HEK293 (cell line): Measurements from ENCODE around the gene MX1.
A peak's percentile ranks its signal among the peaks of the same experiment; 100 is the strongest.

Experiments
- CTCF ChIA-PET: fragments of 350-600 bp; formaldehyde crosslinking; extraction: SDS; loops from one replicate; lab custom pipeline; 2021; ENCODE audit warnings: antibody characterized with exemption; lab: Yijun Ruan, JAX
- POLR2A ChIA-PET: fragments of 300-600 bp; formaldehyde crosslinking; extraction: SDS; loops from one replicate; lab custom pipeline; 2020; ENCODE audit warnings: antibody characterized with exemption, inconsistent platforms; lab: Yijun Ruan, JAX
- H3K27ac ChIP-seq: fragments of 200-500 bp; sonication (Bioruptor generic); 2 replicates; pipeline ENCODE4 v1.5.1; 2014; ENCODE audit warnings: low read depth, low read length, control low read depth, inconsistent platforms; ENCODE audit errors: extremely low read depth
- H3K36me3 ChIP-seq, 2 experiments: fragments of 200-500 bp in 1 of 2; sonication (Bioruptor generic) in 1 of 2; 1 replicate in 1 of 2; 2 replicates in 1 of 2; pipeline ENCODE4 v1.5.1; 2014 to 2017; ENCODE audit warnings: inconsistent platforms in 2 of 2, low read length in 2 of 2; ENCODE audit not compliant: control insufficient read depth in 2 of 2, insufficient read depth in 1 of 2
- H3K4me1 ChIP-seq: fragments of 200-500 bp; sonication (Bioruptor generic); 2 replicates; pipeline ENCODE4 v1.5.1; 2014; ENCODE audit warnings: mild to moderate bottlenecking, low read length, inconsistent platforms; ENCODE audit not compliant: control insufficient read depth, insufficient read depth
- H3K4me3 ChIP-seq: 2 replicates; pipeline ENCODE4 v1.5.1; 2011; ENCODE audit warnings: low read depth, mild to moderate bottlenecking, control low read depth, low read length, moderate library complexity
- H3K9me3 ChIP-seq: fragments of 200-500 bp; sonication (Bioruptor generic); 2 replicates; pipeline ENCODE4 v1.5.1; 2014; ENCODE audit warnings: low read depth, low read length, inconsistent platforms; ENCODE audit not compliant: control insufficient read depth, insufficient read depth
- BCL11A ChIP-seq: fragments of 450-650 bp; formaldehyde crosslinking; IDR thresholded peaks from 2 replicates; pipeline ENCODE4 v1.5.1; 2016; ENCODE audit warnings: low read depth, missing biosample characterization, missing genetic modification characterization
- GFI1B ChIP-seq: fragments of 450-650 bp; formaldehyde crosslinking; IDR thresholded peaks from 2 replicates; pipeline ENCODE4 v1.5.1; 2016; ENCODE audit warnings: missing biosample characterization, missing genetic modification characterization
- HOXA7 ChIP-seq: sonication (generic); formaldehyde crosslinking; IDR thresholded peaks from 2 replicates; pipeline ENCODE4 v1.8.1; 2022; ENCODE audit warnings: missing genetic modification reagents, borderline replicate concordance
- SP2 ChIP-seq: fragments of 450-650 bp; formaldehyde crosslinking; IDR thresholded peaks from 2 replicates; pipeline ENCODE4 v1.5.1; 2016; ENCODE audit warnings: missing biosample characterization, missing genetic modification characterization
- SP7 ChIP-seq: fragments of 450-650 bp; formaldehyde crosslinking; IDR thresholded peaks from 2 replicates; pipeline ENCODE4 v1.5.1; 2016; ENCODE audit warnings: missing biosample characterization, missing genetic modification characterization
- ZBTB7A ChIP-seq: fragments of 450-650 bp; formaldehyde crosslinking; IDR thresholded peaks from 2 replicates; pipeline ENCODE4 v1.5.1; 2016; ENCODE audit warnings: low read depth, missing biosample characterization, missing genetic modification characterization
- ZEB2 ChIP-seq: fragments of 450-650 bp; formaldehyde crosslinking; IDR thresholded peaks from 2 replicates; pipeline ENCODE4 v1.5.1; 2016; ENCODE audit warnings: missing biosample characterization, missing genetic modification characterization
- ZFP41 ChIP-seq: fragments of 450-650 bp; formaldehyde crosslinking; IDR thresholded peaks from 2 replicates; pipeline ENCODE4 v1.5.1; 2016; ENCODE audit warnings: missing biosample characterization, missing genetic modification characterization, borderline replicate concordance
- ZNF202 ChIP-seq: fragments of 450-650 bp; formaldehyde crosslinking; IDR thresholded peaks from 2 replicates; pipeline ENCODE4 v1.5.1; 2016; ENCODE audit warnings: missing biosample characterization, missing genetic modification characterization, borderline replicate concordance
- ZNF404 ChIP-seq: fragments of 450-650 bp; formaldehyde crosslinking; IDR thresholded peaks from 2 replicates; pipeline ENCODE4 v1.5.1; 2017; ENCODE audit warnings: missing biosample characterization, missing genetic modification characterization
- ZNF530 ChIP-seq: fragments of 450-650 bp; formaldehyde crosslinking; IDR thresholded peaks from 2 replicates; pipeline ENCODE4 v1.5.1; 2016; ENCODE audit warnings: low read depth, missing biosample characterization, missing genetic modification characterization
- ZNF654 ChIP-seq: fragments of 450-650 bp; formaldehyde crosslinking; IDR thresholded peaks from 2 replicates; pipeline ENCODE4 v1.5.1; 2016; ENCODE audit warnings: low read depth, missing biosample characterization, missing genetic modification characterization
- ZNF768 ChIP-seq: fragments of 450-650 bp; formaldehyde crosslinking; IDR thresholded peaks from 2 replicates; pipeline ENCODE4 v1.5.1; 2018; ENCODE audit warnings: missing biosample characterization, mild to moderate bottlenecking, missing genetic modification characterization
- ZNF785 ChIP-seq: fragments of 450-650 bp; formaldehyde crosslinking; IDR thresholded peaks from 2 replicates; pipeline ENCODE4 v1.5.1; 2016; ENCODE audit warnings: missing biosample characterization, missing genetic modification characterization
- ZNF843 ChIP-seq: fragments of 450-650 bp; formaldehyde crosslinking; IDR thresholded peaks from 2 replicates; pipeline ENCODE4 v1.5.1; 2016; ENCODE audit warnings: missing biosample characterization, missing genetic modification characterization
- ZSCAN16 ChIP-seq: fragments of 450-650 bp; formaldehyde crosslinking; IDR thresholded peaks from 2 replicates; pipeline ENCODE4 v1.5.1; 2016; ENCODE audit warnings: missing biosample characterization, missing genetic modification characterization
- TF ChIP-seq, protein P1 (sequence below): fragments of 450-650 bp; formaldehyde crosslinking; IDR thresholded peaks from 2 replicates; pipeline ENCODE4 v1.5.1; 2016; ENCODE audit warnings: missing biosample characterization, missing genetic modification characterization
- TF ChIP-seq, protein P2 (sequence below): fragments of 450-650 bp; formaldehyde crosslinking; IDR thresholded peaks from 2 replicates; pipeline ENCODE4 v1.5.1; 2016; ENCODE audit warnings: missing biosample characterization, missing genetic modification characterization
- TF ChIP-seq, protein P3 (sequence below): fragments of 450-650 bp; IDR thresholded peaks from 2 replicates; pipeline ENCODE4 v1.5.1; 2018; ENCODE audit warnings: missing biosample characterization, missing genetic modification characterization
- TF ChIP-seq, protein P4 (sequence below): fragments of 450-650 bp; formaldehyde crosslinking; IDR thresholded peaks from 2 replicates; pipeline ENCODE4 v1.5.1; 2016; ENCODE audit warnings: missing biosample characterization, missing genetic modification characterization
- TF ChIP-seq, protein P5 (sequence below): fragments of 450-650 bp; formaldehyde crosslinking; IDR thresholded peaks from 2 replicates; pipeline ENCODE4 v1.5.1; 2016; ENCODE audit warnings: missing biosample characterization, missing genetic modification characterization

The MX1 gene

DNA sequence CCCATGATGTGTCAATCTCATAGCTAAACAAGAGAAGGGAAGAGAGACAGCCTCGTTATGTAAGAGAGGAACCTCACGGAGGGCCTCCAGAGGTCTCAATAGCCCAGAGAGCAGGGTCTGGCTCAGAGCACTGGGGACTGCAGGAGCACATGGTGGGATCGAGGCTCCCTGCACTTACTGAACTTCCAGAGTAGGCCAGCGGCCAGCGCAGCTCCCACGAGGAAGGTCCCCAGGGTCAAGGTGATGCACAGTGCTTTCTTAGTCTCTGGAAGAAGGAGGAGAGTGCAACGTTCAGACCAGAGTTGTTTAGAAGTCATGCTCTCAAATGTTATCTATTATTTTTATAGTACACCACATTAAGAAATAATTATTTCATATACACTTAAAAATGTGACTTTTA is 63.3 kb downstream of the MX1 start:
- Histone ChIP-seq H3K4me3 (no peak overlapping the region), H3K4me1 (no peaks in the 10 kb centered on the region), H3K36me3 (no peaks in the 10 kb centered on the region), H3K9me3 (no peaks in the 10 kb centered on the region), H3K27ac (no peak overlapping the region)
- TF ChIP-seq, protein P1, sequence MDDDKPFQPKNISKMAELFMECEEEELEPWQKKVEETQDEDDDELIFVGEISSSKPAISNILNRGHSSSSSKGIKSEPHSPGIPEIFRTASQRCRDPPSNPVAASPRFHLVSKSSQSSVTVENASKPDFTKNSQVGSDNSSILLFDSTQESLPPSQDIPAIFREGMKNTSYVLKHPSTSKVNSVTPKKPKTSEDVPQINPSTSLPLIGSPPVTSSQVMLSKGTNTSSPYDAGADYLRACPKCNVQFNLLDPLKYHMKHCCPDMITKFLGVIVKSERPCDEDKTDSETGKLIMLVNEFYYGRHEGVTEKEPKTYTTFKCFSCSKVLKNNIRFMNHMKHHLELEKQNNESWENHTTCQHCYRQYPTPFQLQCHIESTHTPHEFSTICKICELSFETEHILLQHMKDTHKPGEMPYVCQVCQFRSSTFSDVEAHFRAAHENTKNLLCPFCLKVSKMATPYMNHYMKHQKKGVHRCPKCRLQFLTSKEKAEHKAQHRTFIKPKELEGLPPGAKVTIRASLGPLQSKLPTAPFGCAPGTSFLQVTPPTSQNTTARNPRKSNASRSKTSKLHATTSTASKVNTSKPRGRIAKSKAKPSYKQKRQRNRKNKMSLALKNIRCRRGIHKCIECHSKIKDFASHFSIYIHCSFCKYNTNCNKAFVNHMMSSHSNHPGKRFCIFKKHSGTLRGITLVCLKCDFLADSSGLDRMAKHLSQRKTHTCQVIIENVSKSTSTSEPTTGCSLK (tag by site-specific recombination), result no peak
- TF ChIP-seq SP2 (tag by site-specific recombination) (no peak), HOXA7 (no peak), ZNF768 (tag by site-specific recombination) (no peak), ZSCAN16 (tag by site-specific recombination) (no peak)
- TF ChIP-seq, protein P2, sequence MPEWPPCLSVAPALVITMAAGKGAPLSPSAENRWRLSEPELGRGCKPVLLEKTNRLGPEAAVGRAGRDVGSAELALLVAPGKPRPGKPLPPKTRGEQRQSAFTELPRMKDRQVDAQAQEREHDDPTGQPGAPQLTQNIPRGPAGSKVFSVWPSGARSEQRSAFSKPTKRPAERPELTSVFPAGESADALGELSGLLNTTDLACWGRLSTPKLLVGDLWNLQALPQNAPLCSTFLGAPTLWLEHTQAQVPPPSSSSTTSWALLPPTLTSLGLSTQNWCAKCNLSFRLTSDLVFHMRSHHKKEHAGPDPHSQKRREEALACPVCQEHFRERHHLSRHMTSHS (tag by site-specific recombination), result no peak
- TF ChIP-seq, protein P3, sequence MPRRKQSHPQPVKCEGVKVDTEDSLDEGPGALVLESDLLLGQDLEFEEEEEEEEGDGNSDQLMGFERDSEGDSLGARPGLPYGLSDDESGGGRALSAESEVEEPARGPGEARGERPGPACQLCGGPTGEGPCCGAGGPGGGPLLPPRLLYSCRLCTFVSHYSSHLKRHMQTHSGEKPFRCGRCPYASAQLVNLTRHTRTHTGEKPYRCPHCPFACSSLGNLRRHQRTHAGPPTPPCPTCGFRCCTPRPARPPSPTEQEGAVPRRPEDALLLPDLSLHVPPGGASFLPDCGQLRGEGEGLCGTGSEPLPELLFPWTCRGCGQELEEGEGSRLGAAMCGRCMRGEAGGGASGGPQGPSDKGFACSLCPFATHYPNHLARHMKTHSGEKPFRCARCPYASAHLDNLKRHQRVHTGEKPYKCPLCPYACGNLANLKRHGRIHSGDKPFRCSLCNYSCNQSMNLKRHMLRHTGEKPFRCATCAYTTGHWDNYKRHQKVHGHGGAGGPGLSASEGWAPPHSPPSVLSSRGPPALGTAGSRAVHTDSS (tag by site-specific recombination), result no peak
- POLR2A ChIA-PET, result no interaction called here
- CTCF ChIA-PET, result interaction anchor here (1.7 kb wide), 1 partner anchor 206 kb away, joined by 5 read pairs; no protein-coding TSS in a partner anchor

DNA sequence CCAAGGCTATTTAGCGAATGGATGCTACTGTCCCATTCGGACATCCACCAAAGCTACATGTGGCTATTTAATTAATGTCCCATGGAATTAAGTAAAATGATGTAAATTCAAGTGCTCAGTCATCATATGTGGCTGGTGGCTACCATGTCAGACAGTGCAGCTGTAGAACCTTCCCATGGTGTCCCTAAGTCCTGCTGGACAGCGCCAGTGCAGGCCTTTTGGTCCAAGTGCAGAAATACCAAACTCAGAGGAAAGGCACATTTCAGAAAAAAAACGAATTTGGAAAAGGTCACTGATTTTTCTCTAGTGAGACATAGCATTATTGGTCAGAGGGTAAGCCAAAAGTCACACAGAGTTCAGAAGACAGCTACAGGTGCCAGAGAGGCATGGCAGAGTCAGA is 64.3 kb downstream of the MX1 start:
- ChIA-PET CTCF (interaction anchor here (1.7 kb wide), 1 partner anchor 207 kb away, joined by 5 read pairs; no protein-coding TSS in a partner anchor), POLR2A (no interaction called here)
- H3K4me3 ChIP-seq, result no peak overlapping the region
- no peaks in the 10 kb centered on the region for H3K9me3 ChIP-seq
- no peak overlapping the region for H3K27ac ChIP-seq
- no peaks in the 10 kb centered on the region for H3K36me3 ChIP-seq
- H3K4me1 ChIP-seq, result no peaks in the 10 kb centered on the region
- TF ChIP-seq ZEB2 (no peak), ZNF530 (tag by site-specific recombination) (no peak), ZBTB7A (tag by site-specific recombination) (no peak)
- TF ChIP-seq, protein P4, sequence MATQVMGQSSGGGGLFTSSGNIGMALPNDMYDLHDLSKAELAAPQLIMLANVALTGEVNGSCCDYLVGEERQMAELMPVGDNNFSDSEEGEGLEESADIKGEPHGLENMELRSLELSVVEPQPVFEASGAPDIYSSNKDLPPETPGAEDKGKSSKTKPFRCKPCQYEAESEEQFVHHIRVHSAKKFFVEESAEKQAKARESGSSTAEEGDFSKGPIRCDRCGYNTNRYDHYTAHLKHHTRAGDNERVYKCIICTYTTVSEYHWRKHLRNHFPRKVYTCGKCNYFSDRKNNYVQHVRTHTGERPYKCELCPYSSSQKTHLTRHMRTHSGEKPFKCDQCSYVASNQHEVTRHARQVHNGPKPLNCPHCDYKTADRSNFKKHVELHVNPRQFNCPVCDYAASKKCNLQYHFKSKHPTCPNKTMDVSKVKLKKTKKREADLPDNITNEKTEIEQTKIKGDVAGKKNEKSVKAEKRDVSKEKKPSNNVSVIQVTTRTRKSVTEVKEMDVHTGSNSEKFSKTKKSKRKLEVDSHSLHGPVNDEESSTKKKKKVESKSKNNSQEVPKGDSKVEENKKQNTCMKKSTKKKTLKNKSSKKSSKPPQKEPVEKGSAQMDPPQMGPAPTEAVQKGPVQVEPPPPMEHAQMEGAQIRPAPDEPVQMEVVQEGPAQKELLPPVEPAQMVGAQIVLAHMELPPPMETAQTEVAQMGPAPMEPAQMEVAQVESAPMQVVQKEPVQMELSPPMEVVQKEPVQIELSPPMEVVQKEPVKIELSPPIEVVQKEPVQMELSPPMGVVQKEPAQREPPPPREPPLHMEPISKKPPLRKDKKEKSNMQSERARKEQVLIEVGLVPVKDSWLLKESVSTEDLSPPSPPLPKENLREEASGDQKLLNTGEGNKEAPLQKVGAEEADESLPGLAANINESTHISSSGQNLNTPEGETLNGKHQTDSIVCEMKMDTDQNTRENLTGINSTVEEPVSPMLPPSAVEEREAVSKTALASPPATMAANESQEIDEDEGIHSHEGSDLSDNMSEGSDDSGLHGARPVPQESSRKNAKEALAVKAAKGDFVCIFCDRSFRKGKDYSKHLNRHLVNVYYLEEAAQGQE (tag by site-specific recombination), result peak; percentile 80; the same call in 1 of the 2 replicates
- TF ChIP-seq, all 188 proteins: peak for 1

DNA sequence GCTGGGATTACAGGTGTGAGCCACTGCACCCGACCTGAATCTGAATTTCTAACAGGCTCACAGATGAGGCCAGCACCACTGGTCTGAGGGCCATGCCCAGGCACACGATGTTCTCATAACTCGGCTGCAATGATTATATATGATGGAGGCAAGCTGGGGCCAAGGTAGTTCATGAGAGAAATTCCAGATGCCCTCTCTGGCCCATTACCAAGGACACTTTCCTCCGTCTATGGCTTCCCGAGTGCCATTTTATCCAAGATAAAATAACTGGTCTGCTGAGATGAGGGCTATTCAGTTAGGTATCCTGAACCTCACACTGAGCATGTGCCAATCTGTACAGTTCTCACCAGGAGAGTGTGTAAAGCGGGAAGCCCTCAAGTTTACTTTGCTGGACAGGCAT is 65.4 kb downstream of the MX1 start:
- CTCF ChIA-PET, result no interaction called here
- POLR2A ChIA-PET, result no interaction called here
- no peaks in the 10 kb centered on the region for H3K36me3 ChIP-seq
- H3K27ac ChIP-seq, result no peak overlapping the region
- H3K9me3 ChIP-seq, result no peaks in the 10 kb centered on the region
- H3K4me3 ChIP-seq, result no peak overlapping the region
- no peaks in the 10 kb centered on the region for H3K4me1 ChIP-seq
- TF ChIP-seq GFI1B (tag by site-specific recombination) (no peak), ZNF404 (no peak), ZNF654 (tag by site-specific recombination) (no peak), BCL11A (tag by site-specific recombination) (no peak), ZNF202 (tag by site-specific recombination) (no peak), ZNF843 (tag by site-specific recombination) (no peak), ZNF785 (tag by site-specific recombination) (no peak), SP7 (tag by site-specific recombination) (no peak), ZFP41 (tag by site-specific recombination) (no peak)
- TF ChIP-seq, protein P5, sequence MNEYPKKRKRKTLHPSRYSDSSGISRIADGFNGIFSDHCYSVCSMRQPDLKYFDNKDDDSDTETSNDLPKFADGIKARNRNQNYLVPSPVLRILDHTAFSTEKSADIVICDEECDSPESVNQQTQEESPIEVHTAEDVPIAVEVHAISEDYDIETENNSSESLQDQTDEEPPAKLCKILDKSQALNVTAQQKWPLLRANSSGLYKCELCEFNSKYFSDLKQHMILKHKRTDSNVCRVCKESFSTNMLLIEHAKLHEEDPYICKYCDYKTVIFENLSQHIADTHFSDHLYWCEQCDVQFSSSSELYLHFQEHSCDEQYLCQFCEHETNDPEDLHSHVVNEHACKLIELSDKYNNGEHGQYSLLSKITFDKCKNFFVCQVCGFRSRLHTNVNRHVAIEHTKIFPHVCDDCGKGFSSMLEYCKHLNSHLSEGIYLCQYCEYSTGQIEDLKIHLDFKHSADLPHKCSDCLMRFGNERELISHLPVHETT, result no peak
